ENCODE data around the gene TENT4A.
A peak's percentile ranks its signal among the peaks of the same experiment; 100 is the strongest.

TENT4A gene

DNA sequence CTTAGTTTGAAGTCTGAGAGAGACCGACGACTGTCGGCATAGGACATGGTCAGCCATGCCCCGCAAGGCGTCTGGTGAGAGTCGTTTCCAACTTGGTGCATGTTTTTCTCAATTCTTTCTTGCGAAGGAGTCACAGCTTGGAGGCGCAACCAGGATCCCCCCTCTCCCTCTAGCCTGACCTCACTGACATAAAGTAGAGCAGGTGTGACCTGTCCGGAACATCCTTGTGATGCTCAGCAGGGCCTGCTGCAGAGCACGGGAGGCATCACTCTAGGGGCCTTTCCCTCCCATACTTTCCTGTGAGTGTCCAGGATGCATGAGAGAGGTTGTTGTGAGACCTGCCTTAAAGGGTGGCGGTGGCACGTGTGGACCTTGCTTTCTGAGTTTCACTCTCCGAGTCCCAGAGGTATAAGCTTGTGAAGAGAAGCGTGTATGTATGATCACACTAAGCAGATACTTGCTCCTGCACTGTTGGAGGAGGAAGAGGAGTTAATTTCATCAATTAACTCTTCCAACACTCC, 5.0 kb downstream of the TENT4A start:
- no peak for DNase-seq (ENCODE audit: low spot score)

DNA sequence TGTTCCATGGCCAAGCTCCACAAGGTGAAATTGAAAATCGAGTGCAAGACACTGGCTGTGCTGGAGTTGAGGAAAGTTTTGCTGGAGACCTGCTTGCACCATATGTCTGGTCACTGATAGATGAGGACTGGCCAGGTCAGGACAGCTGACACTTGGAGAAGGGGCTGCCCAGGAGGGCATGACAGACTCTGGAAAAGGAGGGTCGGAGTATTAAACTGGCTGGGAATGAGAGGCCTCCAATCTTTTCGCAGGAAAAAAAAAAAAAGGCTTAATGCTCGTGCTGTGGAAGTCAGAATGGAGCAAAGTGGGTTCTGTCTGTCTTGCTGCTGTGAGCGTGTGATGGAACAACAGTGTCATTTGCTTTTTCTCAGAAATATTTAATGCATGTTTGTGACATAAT, 5.5 kb downstream of the TENT4A start:
- DNase-seq (ENCODE audit: low spot score) = no peak

DNA sequence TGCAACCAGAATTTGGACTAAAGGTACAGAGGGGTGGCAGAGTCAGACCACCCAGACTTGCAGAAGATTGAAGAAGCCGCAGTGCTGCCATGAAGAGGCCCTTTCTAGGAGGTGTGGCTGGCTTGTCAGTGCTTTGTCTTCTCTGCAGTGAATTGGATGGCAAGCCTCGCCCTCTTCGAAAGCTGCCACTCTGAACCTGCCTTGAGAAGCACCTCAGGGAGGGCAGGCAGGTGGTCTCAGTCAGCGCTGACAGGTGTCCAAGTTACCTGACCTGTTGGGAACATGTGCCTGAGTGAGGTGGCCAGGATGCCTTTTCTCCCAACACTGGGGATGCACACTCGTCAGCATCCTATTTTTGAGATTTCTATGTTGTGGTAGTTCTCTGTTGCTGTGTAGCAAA, 6.2 kb downstream of the TENT4A start:
- DNase-seq (ENCODE audit: low spot score) = no peak

DNA sequence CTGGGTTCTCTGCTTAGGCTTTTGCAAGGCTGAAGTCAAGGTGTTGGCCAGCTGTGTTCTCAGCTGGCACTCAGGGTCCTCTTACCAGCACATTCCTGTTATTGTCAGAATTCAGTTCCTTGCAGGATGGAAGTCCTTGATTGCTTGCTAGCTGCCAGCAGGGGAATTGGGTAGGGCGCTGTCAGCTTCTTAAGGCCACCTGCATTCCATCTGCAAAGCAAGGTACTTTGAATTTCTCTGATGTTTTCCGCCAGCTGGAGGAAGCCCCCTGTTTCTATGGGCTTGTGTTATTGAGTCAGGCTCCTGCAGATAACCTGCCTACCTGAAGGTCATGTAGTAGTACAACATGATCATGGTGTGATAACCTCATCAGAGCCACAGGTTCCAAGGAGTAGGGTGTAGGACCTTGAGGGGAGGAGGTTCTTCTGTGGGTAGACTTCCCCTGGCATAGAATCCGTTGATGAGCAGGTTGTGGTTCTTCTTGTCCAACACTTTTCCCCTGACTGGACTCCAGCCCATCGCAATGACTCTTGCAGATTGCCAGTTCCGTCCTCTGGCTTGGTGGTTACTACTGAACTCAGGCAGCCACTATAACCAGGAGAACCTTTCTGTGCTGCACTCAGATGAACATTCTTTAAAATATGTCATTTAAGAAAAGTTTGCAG, 6.8 kb downstream of the TENT4A start:
- no peak for DNase-seq (ENCODE audit: low spot score)

GRCh38 chr5:6720561-6720921, 7.3 kb downstream of the TENT4A start:
- no peak for DNase-seq (ENCODE audit: low spot score)

DNA sequence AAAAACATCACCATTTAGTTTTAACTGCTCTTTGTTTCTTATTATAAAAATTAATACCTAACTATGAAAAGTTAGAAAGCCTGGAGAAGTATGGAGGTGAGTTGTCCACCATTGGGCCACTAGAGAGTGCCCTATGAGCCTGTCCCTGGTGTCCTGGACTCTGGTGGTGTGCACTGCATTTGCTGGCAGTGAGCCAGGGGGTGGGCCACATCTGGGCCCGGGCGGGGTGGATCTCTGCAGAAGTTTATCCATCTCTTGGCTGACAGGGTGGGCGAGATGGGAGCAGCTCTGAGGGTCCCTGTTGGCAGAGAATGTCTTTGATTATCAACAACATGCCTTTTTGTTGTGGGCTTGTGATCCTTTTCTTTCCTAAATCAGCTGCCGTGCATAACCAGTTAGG, 8.2 kb downstream of the TENT4A start:
- no peak for DNase-seq (ENCODE audit: low spot score)

DNA sequence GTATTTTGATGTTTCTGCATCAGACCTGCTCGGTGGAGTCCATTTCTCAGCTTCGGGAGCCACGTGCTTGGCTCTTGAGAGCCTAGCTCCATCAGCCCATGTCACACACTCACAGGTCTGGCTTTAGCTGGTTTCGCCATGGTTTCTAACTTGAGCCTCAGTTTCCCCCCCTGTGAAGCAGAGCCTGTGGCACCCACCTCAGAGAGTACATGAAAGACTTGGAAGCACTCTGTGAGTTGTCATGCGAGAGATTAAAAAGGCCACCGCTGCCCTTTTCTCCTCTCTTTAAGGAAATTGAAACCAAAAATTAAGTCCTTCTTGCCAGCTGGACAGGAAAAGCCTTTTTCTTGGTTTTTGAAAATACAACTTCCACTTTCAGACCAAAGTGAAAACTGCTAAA, 8.8 kb downstream of the TENT4A start:
- DNase-seq (ENCODE audit: low spot score) = no peak

GRCh38 chr5:6723122-6723815, 10.0 kb downstream of the TENT4A start:
- no peak for DNase-seq (ENCODE audit: low spot score)

DNA sequence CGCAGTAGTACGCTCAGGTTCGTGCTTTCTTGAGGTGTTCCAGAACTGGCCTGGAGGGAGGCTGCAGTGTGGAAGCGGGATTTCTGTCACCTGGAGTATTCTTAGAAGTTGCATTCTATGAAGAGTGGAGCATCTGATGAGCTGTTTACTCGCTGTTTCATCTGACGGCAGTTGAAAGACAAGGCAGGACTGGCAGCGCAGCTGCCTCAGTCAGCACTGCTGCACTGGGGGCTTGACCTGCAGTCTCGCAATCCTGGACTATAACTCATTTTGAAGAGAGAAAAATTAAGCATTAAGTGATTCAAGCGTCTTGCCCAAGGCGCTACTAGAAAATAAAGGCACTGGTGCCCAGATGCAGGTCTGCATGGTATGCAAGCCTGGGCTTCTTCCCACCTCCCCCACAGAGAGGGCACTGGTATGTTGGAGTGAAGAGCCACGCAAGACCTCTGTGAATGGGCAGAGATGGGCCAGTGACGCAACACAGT, 10.6 kb downstream of the TENT4A start:
- no peak for DNase-seq (ENCODE audit: low spot score)

GRCh38 chr5:6724321-6724929, 11.2 kb downstream of the TENT4A start:
- DNase-seq (ENCODE audit: low spot score) = no peak

GRCh38 chr5:6725421-6725820, 12.2 kb downstream of the TENT4A start:
- DNase-seq (ENCODE audit: low spot score) = no peak

DNA sequence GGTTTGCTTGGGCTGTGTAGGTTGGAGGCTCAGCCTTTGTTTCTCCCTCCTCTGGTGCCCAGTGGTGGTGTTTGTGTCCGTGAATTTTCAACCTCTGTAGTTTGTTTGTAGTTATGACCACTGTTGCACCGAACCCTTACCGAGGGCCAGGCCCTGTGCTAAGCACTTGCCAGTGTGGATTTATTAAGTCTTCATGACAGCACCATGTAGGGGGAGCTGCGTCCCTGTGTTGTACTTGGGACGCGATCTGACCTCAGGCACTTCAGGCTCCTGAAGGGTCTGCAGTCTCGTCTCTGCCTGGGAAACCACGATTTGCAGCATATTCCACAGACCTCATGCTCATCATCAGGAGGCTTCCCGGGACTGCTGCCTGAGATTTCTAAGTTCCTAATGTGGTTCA, 12.8 kb downstream of the TENT4A start:
- no peak for DNase-seq (ENCODE audit: low spot score)

DNA sequence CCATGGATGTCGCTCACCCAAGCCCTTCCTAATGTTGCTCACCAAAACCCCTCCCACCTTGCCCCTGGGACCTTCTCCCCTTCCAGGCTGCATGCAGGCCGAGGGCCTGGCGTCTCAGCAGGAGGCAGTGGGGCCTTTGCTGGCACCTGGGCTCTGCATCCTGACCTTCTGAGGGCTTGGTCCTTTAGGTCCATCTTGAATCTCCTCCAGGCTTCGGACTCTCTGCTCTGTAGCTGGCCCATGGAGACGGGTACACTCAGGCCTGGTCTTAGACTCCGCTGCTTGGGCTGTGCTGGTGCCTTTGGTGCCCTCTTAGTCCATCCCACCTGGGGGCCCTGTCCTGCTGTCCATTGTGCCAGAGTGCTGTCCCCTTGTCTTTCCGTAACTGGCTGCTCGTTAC, 14.0 kb downstream of the TENT4A start:
- no peak for DNase-seq (ENCODE audit: low spot score)

- DNase-seq (ENCODE audit: low spot score) = no peak
These were observed 15.0 kb downstream of the TENT4A start for GRCh38 chr5:6728011-6728794.

GRCh38 chr5:6728795-6729183, 15.6 kb downstream of the TENT4A start:
- no peak for DNase-seq (ENCODE audit: low spot score)

GRCh38 chr5:6729386-6730310, 16.4 kb downstream of the TENT4A start:
- peak; percentile 46 for DNase-seq (ENCODE audit: low spot score)

DNA sequence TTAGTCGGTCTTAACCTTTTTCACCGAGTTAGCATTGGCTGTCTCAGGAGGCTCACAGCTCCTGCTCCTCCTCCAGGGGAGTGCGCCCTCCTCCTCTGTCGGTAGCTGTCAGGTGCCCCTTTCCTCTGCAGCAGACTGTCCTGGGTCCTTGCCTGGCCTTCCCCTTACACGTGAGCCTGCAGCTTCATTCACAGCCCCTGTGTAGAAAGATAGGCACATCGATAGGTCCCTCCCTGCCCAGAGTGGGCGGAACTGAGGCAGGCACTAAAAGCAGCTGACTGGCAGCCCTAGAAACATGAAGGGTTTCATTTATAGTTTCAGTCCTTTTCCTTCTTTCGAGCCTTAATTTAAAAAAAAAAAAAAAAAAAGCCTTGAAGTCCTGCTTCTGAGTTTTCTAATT, 17.2 kb downstream of the TENT4A start:
- DNase-seq (ENCODE audit: low spot score) = no peak

DNA sequence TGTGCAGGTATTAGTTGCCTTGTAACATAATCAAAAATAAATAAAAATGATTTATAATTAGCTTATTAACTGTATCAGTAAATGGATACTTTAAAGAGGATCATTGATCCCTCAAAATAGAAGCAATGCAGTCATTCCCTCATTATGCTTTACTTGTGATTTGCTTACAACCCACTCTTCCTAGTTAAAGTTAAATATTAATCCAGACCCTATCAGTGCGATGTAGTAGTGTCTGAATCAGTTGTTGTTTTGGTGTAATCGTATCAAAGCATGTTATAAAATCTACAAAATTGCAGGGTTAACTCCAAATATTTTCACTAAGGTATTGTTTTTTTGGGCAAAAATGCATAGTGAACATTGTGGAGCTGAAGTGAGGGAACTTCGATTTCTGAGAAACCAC, 17.6 kb downstream of the TENT4A start:
- DNase-seq (ENCODE audit: low spot score) = no peak

DNA sequence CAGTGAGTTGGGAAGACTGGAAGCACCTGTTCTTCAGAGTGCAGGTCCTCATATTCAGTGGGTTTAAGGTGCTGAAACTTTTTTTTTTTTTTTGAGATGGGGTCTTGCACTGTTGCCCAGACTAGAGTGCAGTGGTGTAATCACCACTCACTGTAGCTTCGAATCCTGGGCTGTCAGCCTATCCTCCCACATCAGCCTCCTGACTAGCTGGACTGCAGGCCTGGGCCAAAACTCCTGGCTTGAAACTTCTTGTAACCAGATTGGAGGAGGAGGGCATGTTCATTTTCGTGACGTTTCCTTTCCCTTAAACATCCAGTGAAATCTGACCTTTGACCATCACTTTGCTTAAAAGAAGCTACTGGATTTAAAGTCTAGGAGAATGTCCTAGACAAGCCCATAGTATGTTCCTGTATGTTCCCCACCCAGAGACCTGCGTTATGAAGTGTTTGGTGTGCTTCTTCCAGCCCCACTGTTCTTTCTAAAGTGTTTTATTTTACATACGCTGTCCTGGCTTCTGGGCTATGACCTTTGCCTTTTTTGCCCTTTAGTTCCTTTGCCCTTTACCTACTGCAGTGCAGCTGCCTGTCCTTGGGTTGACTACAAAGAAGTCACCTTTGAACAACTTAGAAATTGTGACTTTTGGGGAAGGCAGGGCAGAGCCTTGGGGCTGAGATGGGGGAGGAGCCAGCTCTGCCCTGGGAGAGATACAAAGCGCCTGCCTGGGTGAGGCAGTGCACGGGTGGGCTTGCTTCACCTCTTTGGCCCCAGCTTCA, 18.4 kb downstream of the TENT4A start:
- DNase-seq (ENCODE audit: low spot score) = no peak

DNA sequence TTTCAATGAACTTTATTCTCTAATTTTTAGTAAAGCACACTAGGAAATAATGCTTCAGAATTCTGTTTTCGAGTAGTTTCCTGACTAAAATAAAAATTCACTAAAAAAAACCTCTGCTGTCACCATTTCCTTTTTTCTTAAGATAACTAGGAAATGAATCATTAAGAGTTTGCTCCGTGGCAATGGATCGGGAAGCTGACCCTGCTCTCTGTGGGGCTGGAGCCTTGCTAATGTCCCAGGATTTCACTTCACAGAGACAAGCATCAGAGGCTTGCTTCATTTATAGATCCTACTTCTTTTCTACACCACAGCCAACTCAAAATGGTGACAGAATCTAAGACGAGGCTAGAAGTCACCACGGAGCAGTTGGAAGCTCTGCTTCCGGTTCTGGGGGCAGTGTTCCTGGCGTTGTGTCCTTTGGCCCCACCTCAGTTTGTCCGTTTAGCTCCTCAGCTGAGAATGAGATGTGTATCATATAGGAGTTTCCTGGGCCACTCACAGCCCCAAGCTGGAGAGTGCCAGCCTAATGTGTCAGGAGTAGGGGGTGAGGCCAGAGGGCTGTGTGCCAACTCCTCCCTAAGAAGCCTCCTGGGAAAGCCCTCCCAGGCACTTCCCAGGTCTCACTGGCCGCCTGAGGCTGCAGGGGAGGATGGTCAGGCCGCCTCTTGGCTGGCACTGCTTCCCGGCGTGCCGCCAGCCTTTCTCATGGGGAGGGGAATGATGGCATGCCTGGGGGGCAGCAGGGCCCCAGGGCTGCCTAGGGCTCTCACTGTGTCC, 19.6 kb downstream of the TENT4A start:
- DNase-seq (ENCODE audit: low spot score) = no peak
